Transverse colon (tissue), 3 donors: Measurements from ENCODE around the gene KIAA1755.

Experiments
- POLR2A ChIP-seq: fragments of 450-650 bp; IDR thresholded peaks from one replicate; pipeline ENCODE4 v1.6.1; 2016; ENCODE audit warnings: antibody characterized with exemption, mild to moderate bottlenecking, moderate library complexity
- TF ChIP-seq, protein P1 (sequence below), 5 experiments: fragments of 200-600 bp in 3 of 5; fragments of 450-650 bp in 2 of 5; sonication (generic) in 3 of 5; IDR thresholded peaks; 1 replicate in 2 of 5; 2 replicates in 3 of 5; pipeline ENCODE4 v1.5.1; 2016 to 2017; ENCODE audit warnings: antibody characterized with exemption in 5 of 5, inconsistent platforms in 3 of 5, mild to moderate bottlenecking in 2 of 5, moderate library complexity in 1 of 5

DNA sequence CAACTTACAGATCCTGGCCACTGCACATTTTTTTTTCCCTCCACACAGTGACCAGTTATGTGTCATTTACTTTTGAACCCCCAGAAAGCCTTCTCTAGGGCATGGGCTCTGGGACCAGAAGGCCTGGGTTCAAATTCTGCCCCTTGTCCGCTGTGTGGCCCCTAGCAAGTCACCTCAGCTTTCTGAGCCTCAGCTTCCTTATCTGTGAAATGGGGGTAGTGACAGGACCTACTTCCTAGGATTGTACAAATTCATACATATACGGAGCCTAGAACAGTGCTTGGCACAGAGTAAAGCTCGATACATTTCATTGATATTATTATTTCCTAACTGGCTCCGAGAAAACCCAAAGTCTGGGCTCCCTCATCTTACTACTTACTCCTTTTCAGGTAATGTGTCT lies 45.0 kb upstream of the KIAA1755 start:
- TF ChIP-seq, protein P1, sequence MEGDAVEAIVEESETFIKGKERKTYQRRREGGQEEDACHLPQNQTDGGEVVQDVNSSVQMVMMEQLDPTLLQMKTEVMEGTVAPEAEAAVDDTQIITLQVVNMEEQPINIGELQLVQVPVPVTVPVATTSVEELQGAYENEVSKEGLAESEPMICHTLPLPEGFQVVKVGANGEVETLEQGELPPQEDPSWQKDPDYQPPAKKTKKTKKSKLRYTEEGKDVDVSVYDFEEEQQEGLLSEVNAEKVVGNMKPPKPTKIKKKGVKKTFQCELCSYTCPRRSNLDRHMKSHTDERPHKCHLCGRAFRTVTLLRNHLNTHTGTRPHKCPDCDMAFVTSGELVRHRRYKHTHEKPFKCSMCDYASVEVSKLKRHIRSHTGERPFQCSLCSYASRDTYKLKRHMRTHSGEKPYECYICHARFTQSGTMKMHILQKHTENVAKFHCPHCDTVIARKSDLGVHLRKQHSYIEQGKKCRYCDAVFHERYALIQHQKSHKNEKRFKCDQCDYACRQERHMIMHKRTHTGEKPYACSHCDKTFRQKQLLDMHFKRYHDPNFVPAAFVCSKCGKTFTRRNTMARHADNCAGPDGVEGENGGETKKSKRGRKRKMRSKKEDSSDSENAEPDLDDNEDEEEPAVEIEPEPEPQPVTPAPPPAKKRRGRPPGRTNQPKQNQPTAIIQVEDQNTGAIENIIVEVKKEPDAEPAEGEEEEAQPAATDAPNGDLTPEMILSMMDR (IDR thresholded peaks at IDR 0.05): no peak
- no peak for TF ChIP-seq POLR2A
